ENCODE data around the gene AKNA.

AKNA gene

GRCh38 chr9:114394523-114395333, 6.9 kb upstream of the AKNA start:
- DNase-seq = no peak

GRCh38 chr9:114392749-114393112, 4.9 kb upstream of the AKNA start:
- DNase-seq = no peak

GRCh38 chr9:114390952-114391351, 3.2 kb upstream of the AKNA start:
- DNase-seq = no peak

DNA sequence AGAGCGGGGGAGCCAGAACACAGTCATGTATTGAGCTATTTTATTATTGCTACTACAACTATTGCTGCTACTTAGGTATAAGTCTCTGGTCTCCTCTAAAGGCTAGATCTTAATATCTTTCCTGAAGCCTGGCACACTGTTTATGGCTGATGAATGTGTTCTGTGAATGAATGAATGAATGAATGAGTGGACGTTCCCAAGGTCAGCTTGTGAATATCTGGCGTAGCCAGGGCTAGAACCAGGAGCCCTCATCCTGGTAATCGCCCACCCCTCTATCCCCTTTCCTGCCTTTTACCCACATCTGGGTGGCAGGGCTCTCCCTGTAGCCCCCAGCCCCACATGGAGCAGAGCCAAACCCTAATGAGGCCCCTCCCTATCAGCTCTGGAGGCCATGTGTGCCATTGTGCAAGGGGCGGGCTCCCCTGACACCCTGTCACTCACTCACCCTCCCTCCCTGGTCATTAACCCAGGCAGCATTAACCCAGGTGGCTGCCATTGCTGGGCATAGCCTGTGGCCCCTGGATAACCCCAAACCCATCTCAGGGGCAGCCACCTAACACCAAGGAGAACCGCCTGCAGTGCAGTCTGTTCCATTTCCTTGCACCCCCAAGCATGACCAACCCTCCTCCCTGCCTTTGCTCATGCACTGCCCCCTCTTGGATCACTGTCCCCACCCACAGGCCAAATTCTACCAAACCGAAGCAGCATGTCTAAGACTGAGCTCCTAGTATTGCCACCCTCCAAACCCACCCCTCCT, 2.0 kb upstream of the AKNA start:
- no peak for DNase-seq

DNA sequence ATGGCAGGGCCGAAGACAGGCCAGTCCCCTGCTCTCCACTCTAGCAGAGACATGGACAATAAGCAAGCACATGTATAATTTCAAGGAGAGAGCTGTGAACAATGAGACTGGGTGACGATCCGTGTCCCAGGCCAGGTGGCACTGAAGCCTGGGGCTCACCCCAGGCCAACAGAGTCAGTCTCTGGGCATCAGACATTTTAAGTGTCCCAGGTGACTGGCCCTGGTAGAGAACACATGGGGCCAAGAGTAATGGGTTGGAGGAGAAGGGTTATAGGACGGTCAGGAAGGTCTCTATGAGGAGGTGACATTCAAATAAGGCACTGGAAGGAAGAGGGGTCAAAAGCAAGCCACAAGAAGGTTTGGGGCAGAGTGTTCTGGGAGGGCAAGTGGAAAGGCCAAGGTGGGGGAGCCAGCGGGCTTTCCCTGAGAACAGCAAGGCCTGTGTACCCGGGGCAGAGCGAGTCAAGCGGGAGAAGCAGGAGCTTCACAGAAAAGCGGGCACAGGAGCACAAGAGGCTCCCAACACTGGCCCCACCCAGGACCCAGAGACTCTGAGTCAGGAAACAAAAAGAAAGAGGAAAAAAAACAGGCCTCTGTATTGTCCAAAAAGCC, 1.1 kb upstream of the AKNA start:
- no peak for DNase-seq

DNA sequence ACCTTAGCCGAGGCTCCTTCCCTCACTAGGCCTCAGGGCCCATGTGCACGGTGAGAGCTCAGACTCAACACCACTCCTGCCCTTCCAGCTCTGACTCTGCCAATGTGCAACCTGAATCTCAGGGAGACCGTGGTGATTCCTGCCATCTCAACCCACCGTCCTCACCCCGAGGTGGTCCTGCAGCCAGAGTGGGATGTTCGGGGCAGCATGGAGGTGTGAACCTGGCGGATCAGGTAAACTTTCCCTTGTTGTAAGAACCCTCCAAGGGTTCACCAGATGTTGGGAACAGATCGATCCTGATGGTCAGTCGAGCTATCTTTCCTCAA, 538 bp upstream of the AKNA start:
- DNase-seq = no peak

- DNase-seq = no peak
Measured at GRCh38 chr9:114386886-114387679, 699 bp downstream of the AKNA start.

GRCh38 chr9:114386361-114386885, 1.4 kb downstream of the AKNA start:
- no peak for DNase-seq

DNA sequence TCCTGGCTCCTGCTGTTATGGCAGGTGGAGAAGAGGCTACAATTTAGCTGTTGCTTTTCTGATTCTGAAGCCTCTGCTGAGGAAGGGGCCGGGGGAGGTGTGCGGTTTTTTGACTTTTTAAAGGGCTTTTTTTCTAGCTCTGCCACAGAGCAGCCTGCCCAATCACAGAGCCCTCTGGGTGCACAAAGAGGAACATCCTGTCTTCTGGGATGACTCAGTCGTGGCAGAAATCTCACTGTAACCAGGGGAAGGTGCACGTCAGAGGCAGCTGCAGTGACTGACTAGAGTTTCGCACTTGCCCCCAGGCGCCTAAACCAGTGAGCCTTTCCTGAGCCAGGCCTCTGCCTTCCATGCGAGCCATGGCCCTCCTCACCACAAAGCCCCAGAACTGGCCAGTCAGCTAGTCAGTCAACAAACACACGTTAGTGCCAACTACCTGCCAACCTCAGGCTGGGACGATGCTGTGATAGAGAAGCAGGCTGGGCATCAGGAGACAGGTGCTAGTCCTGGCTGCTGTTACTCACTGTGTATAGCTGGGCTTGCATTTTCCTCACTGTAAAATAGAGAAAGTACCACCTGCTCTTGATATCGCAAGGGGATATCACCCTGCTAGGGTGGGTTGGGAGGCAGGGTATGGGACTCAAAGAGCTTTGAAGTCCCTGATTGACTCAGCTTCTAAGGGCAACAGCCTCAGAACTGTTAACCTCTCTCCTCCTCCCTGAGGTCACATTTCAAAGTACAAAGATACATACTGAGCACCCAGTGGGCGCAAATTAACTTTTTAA, 2.2 kb downstream of the AKNA start:
- peak; percentile 91 for DNase-seq

- no peak for DNase-seq
Measured at GRCh38 chr9:114384836-114385396, 2.9 kb downstream of the AKNA start.

DNA sequence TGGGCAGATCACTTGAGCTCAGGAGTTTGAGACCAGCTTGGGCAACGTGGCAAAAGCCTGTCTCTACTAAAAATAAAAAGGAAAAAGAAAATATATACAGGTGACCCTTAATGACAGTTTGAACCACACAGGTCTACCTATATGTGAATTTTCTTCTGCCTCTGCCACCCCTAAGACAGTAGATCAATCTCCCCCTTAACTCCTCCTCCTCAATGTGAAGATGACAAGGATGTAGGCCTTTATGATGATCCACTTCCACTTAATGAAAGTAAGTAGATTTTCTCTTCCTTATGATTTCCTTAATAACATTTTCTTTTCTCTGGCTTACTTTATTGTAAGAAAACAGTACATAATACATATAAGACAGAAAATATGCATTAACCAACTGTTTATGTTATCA, 3.4 kb downstream of the AKNA start:
- DNase-seq = no peak

- DNase-seq = no peak
Measured at GRCh38 chr9:114383521-114384231, 4.1 kb downstream of the AKNA start.

- peak; percentile 28 for DNase-seq
Measured at GRCh38 chr9:114382699-114383520, 4.9 kb downstream of the AKNA start.

- DNase-seq = no peak
Measured at GRCh38 chr9:114378883-114379282, 8.9 kb downstream of the AKNA start.

GRCh38 chr9:114378016-114378415, 9.8 kb downstream of the AKNA start:
- no peak for DNase-seq

GRCh38 chr9:114376586-114377445, 11.0 kb downstream of the AKNA start:
- no peak for DNase-seq

GRCh38 chr9:114375386-114376175, 12.2 kb downstream of the AKNA start:
- DNase-seq = no peak

DNA sequence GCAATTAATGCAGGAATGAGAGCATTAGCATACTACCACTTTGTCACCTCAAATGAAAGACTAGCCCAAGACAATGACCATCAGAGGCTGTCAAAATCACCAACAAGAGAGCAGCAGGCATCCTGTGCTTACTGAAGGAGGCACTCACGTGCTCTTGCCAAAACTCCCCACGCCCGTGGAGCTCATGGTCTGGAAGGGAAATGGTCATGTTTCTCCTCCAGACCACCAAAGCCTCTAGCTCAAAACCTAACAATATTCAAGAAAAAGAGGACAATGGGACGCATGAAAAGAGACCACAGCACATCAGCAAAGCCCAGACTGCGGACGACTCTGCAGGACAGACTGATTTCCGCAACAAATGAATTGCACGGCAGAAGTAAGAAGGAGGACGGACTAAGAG, 12.8 kb downstream of the AKNA start:
- no peak for DNase-seq

All from GF-D8 (cell line).